K562 (cell line): ENCODE measurements around the gene TCIRG1. TPM values are rescaled to one million over a fixed set of nuclear protein-coding genes. Genes with fewer than 3 reads are reported as not detected.

Experiments
- ATF1 ChIP-seq, 2 experiments: fragments of 450-650 bp in 1 of 2; IDR thresholded peaks; 2 replicates each; pipeline ENCODE4 v1.6.1; 2016; ENCODE audit warnings: missing compliant biosample characterization in 1 of 2, missing genetic modification characterization in 1 of 2
- CCNT2 ChIP-seq: IDR thresholded peaks from 2 replicates; pipeline ENCODE4 v1.6.1; 2011; ENCODE audit warnings: borderline replicate concordance, low read depth, mild to moderate bottlenecking, moderate library complexity, mixed read lengths, low read length; ENCODE audit not compliant: insufficient read length; ENCODE audit errors: extremely low read depth
- CTCF ChIP-seq, 3 experiments: IDR thresholded peaks in 2 of 3; conservative IDR thresholded peaks in 1 of 3; 2 replicates each; pipeline ENCODE4 v1.5.1; 2011 to 2012; ENCODE audit warnings: low read length in 3 of 3, mild to moderate bottlenecking in 3 of 3, control low read depth in 2 of 3, improper control_type of control experiment in 1 of 3, inconsistent platforms in 1 of 3, low read depth in 1 of 3, mixed read lengths in 1 of 3, moderate library complexity in 1 of 3; ENCODE audit not compliant: insufficient read depth in 2 of 3
- ELK3 ChIP-seq: fragments of 450-650 bp; formaldehyde crosslinking; IDR thresholded peaks from 2 replicates; pipeline ENCODE4 v1.4.0; 2020; ENCODE audit warnings: mild to moderate bottlenecking
- FOXK1 ChIP-seq: sonication (generic); formaldehyde crosslinking; IDR thresholded peaks from 2 replicates; pipeline ENCODE4 v1.8.0; 2022; ENCODE audit warnings: missing genetic modification reagents, mild to moderate bottlenecking, borderline replicate concordance
- GABPB2 ChIP-seq: fragments of 250-450 bp; sonication (Bioruptor Pico); conservative IDR thresholded peaks from 2 replicates; pipeline ENCODE4 v1.5.1; 2021; ENCODE audit warnings: mild to moderate bottlenecking
- HDAC8 ChIP-seq: fragments of 450-650 bp; IDR thresholded peaks from 2 replicates; pipeline ENCODE4 v1.6.1; 2016; ENCODE audit warnings: mild to moderate bottlenecking, missing genetic modification characterization, moderate library complexity, missing compliant biosample characterization
- HLTF ChIP-seq: fragments of 450-650 bp; IDR thresholded peaks from 2 replicates; pipeline ENCODE4 v1.6.1; 2016
- HMG20A ChIP-seq: fragments of 450-650 bp; formaldehyde crosslinking; conservative IDR thresholded peaks from 2 replicates; pipeline ENCODE4 v1.4.0; 2020; ENCODE audit warnings: mild to moderate bottlenecking, mixed read lengths
- HNRNPL ChIP-seq: fragments of 200-400 bp; formaldehyde crosslinking; IDR thresholded peaks from 2 replicates; pipeline ENCODE4 v1.6.1; 2017; ENCODE audit warnings: low read depth, mild to moderate bottlenecking, low read length
- MBD1 ChIP-seq: fragments of 250-450 bp; sonication (Bioruptor Pico); IDR thresholded peaks from 2 replicates; pipeline ENCODE4 v1.8.0; 2022; ENCODE audit warnings: inconsistent platforms
- PHF8 ChIP-seq: fragments of 200-600 bp; sonication (generic); IDR thresholded peaks from 2 replicates; pipeline ENCODE4 v1.6.1; 2012; ENCODE audit warnings: mixed run types, mild to moderate bottlenecking, inconsistent platforms, low read length, moderate library complexity, borderline replicate concordance
- RAD51 ChIP-seq: fragments of 450-650 bp; IDR thresholded peaks from 2 replicates; pipeline ENCODE4 v1.7.1; 2016; ENCODE audit warnings: low read depth, mild to moderate bottlenecking, borderline replicate concordance
- RFX7 ChIP-seq: fragments of 250-450 bp; sonication (Bioruptor Pico); IDR thresholded peaks from 2 replicates; pipeline ENCODE4 v1.5.1; 2021; ENCODE audit warnings: mild to moderate bottlenecking
- SIN3B ChIP-seq: fragments of 450-650 bp; IDR thresholded peaks from 2 replicates; pipeline ENCODE4 v1.6.1; 2017; ENCODE audit warnings: low read depth, mild to moderate bottlenecking, moderate library complexity
- SIRT6 ChIP-seq: IDR thresholded peaks from one replicate; pipeline ENCODE4 v1.6.1; 2012; ENCODE audit warnings: low read depth, mild to moderate bottlenecking, control low read depth, inconsistent platforms, low read length, moderate library complexity
- SNIP1 ChIP-seq: fragments of 450-650 bp; IDR thresholded peaks from 2 replicates; pipeline ENCODE4 v1.7.1; 2017; ENCODE audit warnings: low read depth, mild to moderate bottlenecking
- TFAM ChIP-seq: fragments of 250-450 bp; sonication (Bioruptor Pico); conservative IDR thresholded peaks from 2 replicates; pipeline ENCODE4 v1.5.0; 2021; ENCODE audit warnings: mild to moderate bottlenecking, moderate library complexity
- TRIM28 ChIP-seq: fragments of 450-650 bp; IDR thresholded peaks from 2 replicates; pipeline ENCODE4 v1.6.1; 2017
- ZBED1 ChIP-seq: IDR thresholded peaks from 2 replicates; pipeline ENCODE4 v1.6.1; 2014
- ZNF212 ChIP-seq: fragments of 450-650 bp; formaldehyde crosslinking; IDR thresholded peaks from 2 replicates; pipeline ENCODE4 v1.4.0; 2020; ENCODE audit warnings: mild to moderate bottlenecking
- ZNF282 ChIP-seq: sonication (generic); formaldehyde crosslinking; IDR thresholded peaks from 2 replicates; pipeline ENCODE4 v1.8.1; 2023; ENCODE audit warnings: missing genetic modification reagents
- ZNF384 ChIP-seq: IDR thresholded peaks from 2 replicates; pipeline ENCODE4 v1.6.1; 2012; ENCODE audit warnings: low read depth, low read length, improper control_type of control experiment
- ZNF395 ChIP-seq: fragments of 200-800 bp; sonication (Bioruptor generic); IDR thresholded peaks from 2 replicates; pipeline ENCODE4 v1.6.1; 2017; ENCODE audit warnings: missing genetic modification characterization, missing compliant biosample characterization
- polyA plus RNA-seq, 8 experiments: library from polyadenylated mRNA; depleted of rRNA in 4 of 8; stranded (reverse) in 5 of 8; unstranded in 3 of 8; fragments of >200 nt; fragmentation: Nextera tagmentation in 2 of 8; fragmentation: Illumina TruSeq in 1 of 8; extraction: Ambion mirVana in 2 of 8; extraction: Trizol in 1 of 8; gene quantifications; 2 replicates each; pipeline versions ENCODE4 v1.2.1 to v1.2.3, GENCODE V29; 2011 to 2014; ENCODE audit warnings: inconsistent platforms in 1 of 8, missing spikeins in 1 of 8
- total RNA-seq, 7 experiments: library from RNA; depleted of rRNA in 6 of 7; stranded (reverse); fragments of >200 nt in 6 of 7; fragmentation: Illumina TruSeq in 2 of 7; extraction: Trizol in 2 of 7; gene quantifications; 2 replicates each; pipeline versions ENCODE4 v1.2.1 to v1.2.3, GENCODE V29; 2011 to 2021; ENCODE audit warnings: low replicate concordance in 1 of 7

TCIRG1 gene
- total and polyA plus RNA-seq, 9 of the 15 experiments (the other 6 are each of a cell fraction or from before 2014, with no cell fraction given) = 0.49 to 143 (median 24.4) TPM

GRCh38 chr11:68030318-68031143, 8.3 kb upstream of the TCIRG1 start, which contains the start of gene NDUFS8 (continued):
- TF ChIP-seq ELK3 (CRISPR knock-in tag) (no peak), CTCF (IDR thresholded peaks at IDR 0.05 in 2 of 3, conservative IDR thresholded peaks at IDR 0.05 in 1 of 3; ENCODE audit: insufficient read depth in 2 of 3, low read depth in 1 of 3, low read length in 3 of 3) (no peak), ZBED1 (0 out of 2 replicates have a peak, but pooled peaks have one; percentile 44), ZNF282 (CRISPR knock-in tag) (no peak), ZNF384 (no peak), CCNT2 (no peak), SIRT6 (no peak), RFX7 (no peak), HLTF (no peak), ATF1 (CRISPR knock-in tag; IDR thresholded peaks at IDR 0.05) (no peak), ATF1 (tag; IDR thresholded peaks at IDR 0.05) (peak; percentile 70), RAD51 (no peak), SIN3B (peak; percentile 83), HDAC8 (tag) (no peak), HNRNPL (no peak), ZNF395 (CRISPR knock-in tag) (peak; percentile 50; the same call in 1 of the 2 replicates), GABPB2 (CRISPR knock-in tag) (no peak), PHF8 (peak; percentile 99), ZNF212 (CRISPR knock-in tag) (no peak), FOXK1 (CRISPR knock-in tag) (no peak), HMG20A (no peak), SNIP1 (no peak), MBD1 (CRISPR knock-in tag) (no peak), TFAM (CRISPR knock-in tag) (no peak), TRIM28 (no peak)
